ENCODE measurements around the gene APOE. TPM values are rescaled to one million over a fixed set of nuclear protein-coding genes. Genes with fewer than 3 reads are reported as not detected.

The APOE gene
- total and polyA plus RNA-seq, 2 of the 13 experiments (the other 11 are each of a cell fraction or from before 2014, with no cell fraction given), result 1,328 to 1,470 TPM

- TF ChIP-seq EP300 (IDR thresholded peaks at IDR 0.05; ENCODE audit: low read depth in 2 of 2, low read length in 2 of 2), result peak in 1 of 2 experiments; percentile 38; a peak in 1 of 4 replicates
- peak; percentile 26; the same call in 1 of the 2 replicates for TF ChIP-seq EP300 (CRISPR knock-in tag; IDR thresholded peaks at IDR 0.05; ENCODE audit: borderline replicate concordance)
- TF ChIP-seq SMC3 (IDR thresholded peaks at IDR 0.05; ENCODE audit: low read length), result peak; percentile 2; the same call in 1 of the 2 replicates
- no peak for TF ChIP-seq ZNF780A (CRISPR knock-in tag; IDR thresholded peaks at IDR 0.05)
- TF ChIP-seq ZNF256 (CRISPR knock-in tag; conservative IDR thresholded peaks at IDR 0.05), result no peak
- no peak for TF ChIP-seq ZNF367 (CRISPR knock-in tag; IDR thresholded peaks at IDR 0.05; ENCODE audit: borderline replicate concordance)
- TF ChIP-seq ZFP36L1 (CRISPR knock-in tag; IDR thresholded peaks at IDR 0.05), result no peak
- TF ChIP-seq ZC3H4 (CRISPR knock-in tag; IDR thresholded peaks at IDR 0.05; ENCODE audit: borderline replicate concordance), result no peak
- TF ChIP-seq SMAD3 (CRISPR knock-in tag; IDR thresholded peaks at IDR 0.05), result peak; percentile 66; the same call in 1 of the 2 replicates
- peak; percentile 52; the same call in 1 of the 2 replicates for TF ChIP-seq ARID5B (CRISPR knock-in tag; IDR thresholded peaks at IDR 0.05)
- TF ChIP-seq CHD2 (IDR thresholded peaks at IDR 0.05; ENCODE audit: low read depth, low read length), result no peak; the same call in 1 of the 2 replicates
- TF ChIP-seq NPAS2 (CRISPR knock-in tag; IDR thresholded peaks at IDR 0.05; ENCODE audit: borderline replicate concordance), result no peak
- no peak for TF ChIP-seq MXD3 (CRISPR knock-in tag; IDR thresholded peaks at IDR 0.05)
- TF ChIP-seq SALL2 (CRISPR knock-in tag; IDR thresholded peaks at IDR 0.05), result no peak
- peak; percentile 62; the same call in 1 of the 2 replicates for TF ChIP-seq ZNF792 (CRISPR knock-in tag; IDR thresholded peaks at IDR 0.05)
- peak; percentile 17; the same call in 1 of the 2 replicates for TF ChIP-seq ATF3 (CRISPR knock-in tag; IDR thresholded peaks at IDR 0.05)
- no peak for TF ChIP-seq PLRG1 (conservative IDR thresholded peaks at IDR 0.05)
- TF ChIP-seq ZBTB42 (CRISPR knock-in tag; IDR thresholded peaks at IDR 0.05), result no peak
- TF ChIP-seq ZNF83 (CRISPR knock-in tag; IDR thresholded peaks at IDR 0.05; ENCODE audit: borderline replicate concordance), result no peak
- TF ChIP-seq ZNF691 (CRISPR knock-in tag; IDR thresholded peaks at IDR 0.05; ENCODE audit: borderline replicate concordance, low read depth), result no peak
- peak; percentile 6; the same call in 1 of the 2 replicates for TF ChIP-seq AKAP8 (CRISPR knock-in tag; IDR thresholded peaks at IDR 0.05)
Observed at GRCh38 chr19:44890366-44891015, 15.1 kb upstream of the APOE start (continued).

Measured in HepG2 (cell line).